Measurements from ENCODE around the gene HVCN1.

GRCh38 chr12:110666892-110667291 is 22.0 kb downstream of the HVCN1 start:
- TF ChIP-seq CTCF (conservative IDR thresholded peaks at IDR 0.05; ENCODE audit: low read depth, low read length) (no peak), EZH2 (IDR thresholded peaks at IDR 0.05; ENCODE audit: low read length, unreplicated experiment) (no peak)
